PC-3 (cell line): ENCODE measurements around the gene TUBA3C. TPM values are rescaled to one million over a fixed set of nuclear protein-coding genes. Genes with fewer than 3 reads are reported as not detected.
A peak's percentile ranks its signal among the peaks of the same experiment; 100 is the strongest.

Experiments used
- ATAC-seq: fragments of 200-7000 bp; cut with Tn5 transposase; 2 replicates; pipeline ENCODE4 v1.9.1; 2020; ENCODE audit warnings: mild to moderate bottlenecking, moderate library complexity
- BruUV-seq: library from RNA; stranded (reverse); fragments of 400-500 nt; replicated peaks from 2 replicates; lab custom pipeline; 2021; lab: Mats Ljungman, UMichigan
- CTCF ChIA-PET: fragments of 300-600 bp; sonication (Branson Sonifier 250); formaldehyde crosslinking; loops from one replicate; lab custom pipeline; 2022; ENCODE audit warnings: antibody characterized with exemption; lab: Charles Lee
- POLR2A ChIA-PET: fragments of 300-600 bp; sonication (Branson Sonifier 250); formaldehyde crosslinking; loops from one replicate; lab custom pipeline; 2022; ENCODE audit warnings: antibody characterized with exemption; ENCODE audit not compliant: unreplicated experiment; lab: Charles Lee
- DNase-seq: peaks from one replicate; pipeline ENCODE4 v3.0.0-alpha.2; 2015
- H2AFZ ChIP-seq: fragments of 300-600 bp; sonication (generic); 2 replicates; pipeline ENCODE4 v1.6.0; 2016; ENCODE audit warnings: antibody characterized with exemption, low read length
- H3F3A ChIP-seq: fragments of 300-600 bp; sonication (generic); one replicate; pipeline ENCODE4 v1.6.0; 2017; ENCODE audit warnings: antibody characterized with exemption, low read length, control low read depth, mild to moderate bottlenecking; ENCODE audit not compliant: unreplicated experiment
- H3K27ac ChIP-seq: fragments of 300-600 bp; sonication (generic); 2 replicates; pipeline ENCODE4 v1.5.1; 2016; ENCODE audit warnings: mild to moderate bottlenecking, low read length
- H3K27me3 ChIP-seq: fragments of 300-600 bp; sonication (generic); 2 replicates; pipeline ENCODE4 v1.6.1; 2016; ENCODE audit warnings: low read length, mixed read lengths
- H3K36me3 ChIP-seq: fragments of 300-600 bp; sonication (generic); 2 replicates; pipeline ENCODE4 v1.6.1; 2016; ENCODE audit warnings: low read depth, mixed run types, low read length, mixed read lengths
- H3K4me1 ChIP-seq: fragments of 300-600 bp; sonication (generic); 2 replicates; pipeline ENCODE4 v1.5.1; 2016; ENCODE audit warnings: low read length; ENCODE audit not compliant: insufficient read depth
- H3K4me2 ChIP-seq: fragments of 300-600 bp; sonication (generic); 2 replicates; pipeline ENCODE4 v1.6.0; 2016; ENCODE audit warnings: low read length
- H3K4me3 ChIP-seq: fragments of 300-600 bp; sonication (generic); 2 replicates; pipeline ENCODE4 v1.5.1; 2016; ENCODE audit warnings: mild to moderate bottlenecking, low read length, mixed read lengths
- H3K79me2 ChIP-seq: fragments of 300-600 bp; sonication (generic); 2 replicates; pipeline ENCODE4 v1.6.1; 2017; ENCODE audit warnings: low read length, mixed read lengths
- H3K9ac ChIP-seq: fragments of 300-600 bp; sonication (generic); 2 replicates; pipeline ENCODE4 v1.6.0; 2016; ENCODE audit warnings: mild to moderate bottlenecking, low read length
- H3K9me2 ChIP-seq: fragments of 300-600 bp; sonication (generic); replicated peaks from 2 replicates; pipeline ENCODE4 v1.6.1; 2016; ENCODE audit warnings: mixed run types, low read length, mixed read lengths
- H3K9me3 ChIP-seq: fragments of 300-600 bp; sonication (generic); 2 replicates; pipeline ENCODE4 v1.6.1; 2016; ENCODE audit warnings: low read length, mixed read lengths
- H4K20me1 ChIP-seq: fragments of 300-600 bp; sonication (generic); 2 replicates; pipeline ENCODE4 v1.6.1; 2016; ENCODE audit warnings: low read length, mixed read lengths
- CTCF ChIP-seq: fragments of 300-600 bp; sonication (generic); conservative IDR thresholded peaks from 2 replicates; pipeline ENCODE4 v1.5.1; 2017; ENCODE audit warnings: antibody characterized with exemption, low read depth, mild to moderate bottlenecking, low read length
- EZH2 ChIP-seq: fragments of 300-600 bp; sonication (generic); IDR thresholded peaks from one replicate; pipeline ENCODE4 v1.6.1; 2017; ENCODE audit warnings: antibody characterized with exemption, mild to moderate bottlenecking, low read length; ENCODE audit not compliant: unreplicated experiment
- EZH2phosphoT487 ChIP-seq: fragments of 300-600 bp; sonication (generic); IDR thresholded peaks from 2 replicates; pipeline ENCODE4 v1.6.1; 2018; ENCODE audit warnings: mild to moderate bottlenecking, antibody characterized with exemption, low read length, borderline replicate concordance
- intact Hi-C: fragments of 100-400 bp; cut with micrococcal nuclease; formaldehyde crosslinking; loops from 2 replicates; pipeline ENCODE4 v1.9.0; 2023
- total RNA-seq: library from RNA; depleted of rRNA; stranded (reverse); fragments of >200 nt; gene quantifications from 2 replicates; pipeline ENCODE4 v1.2.3, GENCODE V29; 2014

Gene TUBA3C
- total RNA-seq, 1 experiment from 2014 or later: not detected

- ATAC-seq (no peak), DNase-seq (no peak)
- Histone ChIP-seq H3K4me2 (no peak overlapping the region), H3K79me2 (no peaks in the 10 kb centered on the region), H2AFZ (no peak overlapping the region), H3K4me3 (no peak overlapping the region), H3F3A (no peaks in the 10 kb centered on the region), H4K20me1 (no peaks in the 10 kb centered on the region), H3K36me3 (no peaks in the 10 kb centered on the region), H3K9me3 (peaks cover 11% of the 10 kb centered on the region; the same call in 1 of the 2 replicates), H3K4me1 (no peaks in the 10 kb centered on the region), H3K27ac (no peak overlapping the region), H3K27me3 (no peaks in the 10 kb centered on the region), H3K9ac (no peak overlapping the region), H3K9me2 (no peaks in the 10 kb centered on the region)
- BruUV-seq: no TSS peak
- intact Hi-C loops: no loop called here
- no peak for TF ChIP-seq EZH2phosphoT487
- peak; percentile 29; the same call in 1 of the 2 replicates for TF ChIP-seq CTCF
- ChIA-PET POLR2A (no interaction called here), CTCF (no interaction called here)
Observed at GRCh38 chr13:19153782-19154450, 27.7 kb downstream of the TUBA3C start.

- BruUV-seq: no TSS peak
- no peaks in the 10 kb centered on the region for H3K79me2 ChIP-seq
- intact Hi-C loops: no loop called here
- CTCF ChIA-PET: no interaction called here
- H3K27ac ChIP-seq: no peak overlapping the region
- POLR2A ChIA-PET: interaction anchor here (0.6 kb wide), 1 partner anchor 435 kb away, joined by 4 read pairs; no protein-coding TSS in a partner anchor
- no peaks in the 10 kb centered on the region for H3K9me2 ChIP-seq
- ATAC-seq (no peak), DNase-seq (no peak)
- no peaks in the 10 kb centered on the region for H3K4me1 ChIP-seq
- no peaks in the 10 kb centered on the region for H4K20me1 ChIP-seq
- H3K27me3 ChIP-seq: no peaks in the 10 kb centered on the region
- TF ChIP-seq EZH2phosphoT487 (no peak), EZH2 (no peak), CTCF (no peak)
- H3K4me2 ChIP-seq: no peak overlapping the region
- H3K9ac ChIP-seq: no peak overlapping the region
- no peaks in the 10 kb centered on the region for H3F3A ChIP-seq
- no peaks in the 10 kb centered on the region for H3K36me3 ChIP-seq
- no peak overlapping the region for H3K4me3 ChIP-seq
- peaks cover 18% of the 10 kb centered on the region for H3K9me3 ChIP-seq
- no peak overlapping the region for H2AFZ ChIP-seq
Observed at GRCh38 chr13:19152403-19152802, 29.2 kb downstream of the TUBA3C start.

DNA sequence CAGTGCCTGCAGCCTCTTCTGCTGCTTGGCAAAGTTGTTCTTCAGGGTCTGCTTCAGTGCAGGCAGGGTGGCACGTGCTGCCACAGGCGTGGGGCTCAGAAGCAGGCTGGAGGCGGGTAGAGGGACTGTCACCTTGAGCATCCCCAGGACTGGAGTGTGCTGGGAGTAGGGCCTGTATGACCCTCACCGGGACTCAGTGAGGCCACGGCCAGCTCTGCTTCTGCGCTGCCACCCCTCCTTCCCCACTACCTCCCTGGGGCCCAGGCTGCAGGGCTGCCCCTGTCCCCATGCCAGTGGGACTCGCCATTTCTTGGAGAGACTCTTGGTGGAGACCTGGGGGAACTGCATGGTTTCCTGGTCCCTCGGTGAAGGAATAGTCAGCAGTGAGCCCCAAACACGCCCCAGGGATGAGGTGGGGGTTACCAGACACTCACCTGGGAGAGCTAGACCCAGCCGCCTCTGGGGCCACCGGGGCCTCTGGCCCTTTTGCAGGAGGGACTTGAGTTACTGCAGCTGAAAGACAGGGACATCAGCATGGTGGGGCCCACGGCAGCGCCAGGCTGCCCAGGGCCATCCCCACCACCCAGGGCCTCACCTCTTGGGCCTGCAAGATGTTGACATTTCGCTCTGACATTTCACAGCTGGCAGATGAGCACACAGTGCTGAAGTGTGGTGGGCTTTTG, 29.9 kb downstream of the TUBA3C start:
- no peak overlapping the region for H3K9ac ChIP-seq
- H3K9me2 ChIP-seq: no peaks in the 10 kb centered on the region
- peaks cover 21% of the 10 kb centered on the region for H3K9me3 ChIP-seq
- no peaks in the 10 kb centered on the region for H3K79me2 ChIP-seq
- no peak for ATAC-seq
- no peaks in the 10 kb centered on the region for H3F3A ChIP-seq
- no peaks in the 10 kb centered on the region for H3K27me3 ChIP-seq
- no peaks in the 10 kb centered on the region for H3K4me1 ChIP-seq
- H2AFZ ChIP-seq: no peak overlapping the region
- no peak for TF ChIP-seq CTCF
- TF ChIP-seq EZH2phosphoT487: no peak
- TF ChIP-seq EZH2: no peak
- intact Hi-C loops: no loop called here
- H4K20me1 ChIP-seq: no peaks in the 10 kb centered on the region
- no peak overlapping the region for H3K27ac ChIP-seq
- no peak for DNase-seq
- H3K4me2 ChIP-seq: no peak overlapping the region
- BruUV-seq: no TSS peak
- H3K36me3 ChIP-seq: no peaks in the 10 kb centered on the region
- ChIA-PET CTCF (no interaction called here), POLR2A (no interaction called here)
- H3K4me3 ChIP-seq: no peak overlapping the region
